H1 (cell line): ENCODE data around the gene NPL. TPM values are rescaled to one million over a fixed set of nuclear protein-coding genes. Genes with fewer than 3 reads are reported as not detected.

Experiments used
- CTCF ChIA-PET: fragments of 300-600 bp; sonication (Branson Sonifier 250); formaldehyde crosslinking; loops from one replicate; lab custom pipeline; 2021; ENCODE audit not compliant: partially characterized antibody; lab: Charles Lee
- POLR2A ChIA-PET: fragments of 300-600 bp; sonication (Branson Sonifier 250); formaldehyde crosslinking; loops from one replicate; lab custom pipeline; 2021; ENCODE audit warnings: inconsistent platforms; ENCODE audit not compliant: partially characterized antibody; lab: Charles Lee
- DNase-seq, 2 experiments: peaks; one replicate each; pipeline versions ENCODE4 v3.0.0 to v3.0.0-alpha.2; 2010 to 2022; ENCODE audit warnings: low spot score in 2 of 2, low read depth in 1 of 2, mixed read lengths in 1 of 2
- FAIRE-seq: peaks from 2 replicates; lab custom pipeline; 2011; peaks lifted over from hg19 to GRCh38; lab: Jason Lieb, UNC
- H2AFZ ChIP-seq: 2 replicates; pipeline ENCODE4 v1.8.1; 2012; ENCODE audit warnings: low read length, inconsistent platforms
- H2AK5ac ChIP-seq: 2 replicates; pipeline ENCODE4 v1.6.1; 2013; ENCODE audit warnings: low read depth, low read length
- H2BK120ac ChIP-seq: replicated peaks from 2 replicates; pipeline ENCODE3; 2013; ENCODE audit warnings: low read depth, low read length, inconsistent platforms
- H2BK12ac ChIP-seq: 2 replicates; pipeline ENCODE4 v1.6.1; 2013; ENCODE audit warnings: low read depth, low read length
- H2BK15ac ChIP-seq: 2 replicates; pipeline ENCODE4 v1.6.1; 2013; ENCODE audit warnings: low read length
- H2BK20ac ChIP-seq: 2 replicates; pipeline ENCODE4 v1.6.1; 2013; ENCODE audit warnings: low read length
- H2BK5ac ChIP-seq: 2 replicates; pipeline ENCODE4 v1.6.1; 2013; ENCODE audit warnings: low read depth, low read length
- H3K14ac ChIP-seq: 2 replicates; pipeline ENCODE4 v1.6.1; 2013; ENCODE audit warnings: inconsistent platforms; ENCODE audit not compliant: insufficient read length
- H3K18ac ChIP-seq: 2 replicates; pipeline ENCODE4 v1.6.1; 2013; ENCODE audit warnings: low read length; ENCODE audit errors: extremely low read depth
- H3K23ac ChIP-seq: 2 replicates; pipeline ENCODE4 v1.6.1; 2013; ENCODE audit warnings: inconsistent platforms; ENCODE audit not compliant: insufficient read length
- H3K23me2 ChIP-seq: 2 replicates; pipeline ENCODE4 v1.6.1; 2013; ENCODE audit warnings: low read depth, low read length
- H3K27ac ChIP-seq: 2 replicates; pipeline ENCODE4 v1.6.1; 2011; ENCODE audit warnings: low read depth, low read length, inconsistent platforms
- H3K27me3 ChIP-seq, 4 experiments: replicated peaks in 1 of 4; 1 replicate in 1 of 4; 2 replicates in 3 of 4; pipeline versions ENCODE4 v1.6.1 to v1.8.1; 2011 to 2013; ENCODE audit warnings: low read length in 3 of 4, mild to moderate bottlenecking in 3 of 4, inconsistent platforms in 2 of 4, mixed read lengths in 2 of 4, moderate library complexity in 1 of 4; ENCODE audit not compliant: control insufficient read depth in 3 of 4, insufficient read depth in 3 of 4; ENCODE audit errors: extremely low read depth in 1 of 4
- H3K36me3 ChIP-seq, 4 experiments: 2 replicates each; pipeline versions ENCODE4 v1.6.1 to v1.8.1; 2011 to 2013; ENCODE audit warnings: mild to moderate bottlenecking in 4 of 4, low read length in 3 of 4, moderate library complexity in 2 of 4, control low read depth in 1 of 4, inconsistent platforms in 1 of 4; ENCODE audit not compliant: insufficient read depth in 4 of 4, control insufficient read depth in 2 of 4
- H3K4ac ChIP-seq: replicated peaks from 2 replicates; pipeline ENCODE3; 2013; ENCODE audit warnings: low read length, low read depth, mixed read lengths, inconsistent platforms; ENCODE audit not compliant: insufficient read length
- H3K4me1 ChIP-seq, 4 experiments: replicated peaks in 1 of 4; 1 replicate in 1 of 4; 2 replicates in 3 of 4; pipeline versions ENCODE4 v1.6.1 to v1.8.1; 2011 to 2013; ENCODE audit warnings: low read length in 3 of 4, inconsistent platforms in 2 of 4, mixed read lengths in 1 of 4; ENCODE audit not compliant: insufficient read depth in 4 of 4, control insufficient read depth in 3 of 4
- H3K4me2 ChIP-seq, 2 experiments: 2 replicates each; pipeline versions ENCODE4 v1.6.1 to v1.8.1; 2011 to 2013; ENCODE audit warnings: low read depth in 2 of 2, low read length in 2 of 2, control low read depth in 1 of 2, inconsistent platforms in 1 of 2, mild to moderate bottlenecking in 1 of 2; ENCODE audit not compliant: insufficient read depth in 1 of 2
- H3K4me3 ChIP-seq, 4 experiments: fragments of 200-600, 300-600 bp in 1 of 4; sonication (generic), shearing (Covaris generic), sonication (Bioruptor Twin) in 1 of 4; 2 replicates each; pipeline versions ENCODE4 v1.5.1 to v1.8.1; 2011 to 2016; ENCODE audit warnings: low read length in 4 of 4, low read depth in 3 of 4, control low read depth in 2 of 4, inconsistent platforms in 2 of 4, mild to moderate bottlenecking in 2 of 4, mixed read lengths in 1 of 4, moderate library complexity in 1 of 4; ENCODE audit not compliant: insufficient read depth in 2 of 4; ENCODE audit errors: extremely low read depth in 1 of 4
- H3K56ac ChIP-seq: replicated peaks from 2 replicates; pipeline ENCODE3; 2013; ENCODE audit warnings: low read depth, mild to moderate bottlenecking, mixed read lengths, low read length, inconsistent platforms; ENCODE audit not compliant: insufficient read length
- H3K79me1 ChIP-seq: 2 replicates; pipeline ENCODE4 v1.6.1; 2013; ENCODE audit warnings: low read depth, low read length, control low read depth
- H3K79me2 ChIP-seq, 2 experiments: 2 replicates each; pipeline versions ENCODE4 v1.6.1 to v1.8.1; 2012 to 2013; ENCODE audit warnings: low read length in 2 of 2, mild to moderate bottlenecking in 2 of 2, inconsistent platforms in 1 of 2; ENCODE audit not compliant: insufficient read depth in 2 of 2, control insufficient read depth in 1 of 2
- H3K9ac ChIP-seq, 4 experiments: replicated peaks in 1 of 4; 1 replicate in 1 of 4; 2 replicates in 3 of 4; pipeline versions ENCODE4 v1.6.1 to v1.8.1; 2011 to 2013; ENCODE audit warnings: low read depth in 3 of 4, low read length in 3 of 4, control low read depth in 2 of 4, mild to moderate bottlenecking in 2 of 4, moderate library complexity in 2 of 4, inconsistent platforms in 1 of 4; ENCODE audit errors: extremely low read depth in 1 of 4
- H3K9me3 ChIP-seq, 2 experiments: 2 replicates each; pipeline versions ENCODE4 v1.6.1 to v1.8.1; 2012 to 2013; ENCODE audit warnings: mild to moderate bottlenecking in 2 of 2, moderate library complexity in 2 of 2, control low read depth in 1 of 2, inconsistent platforms in 1 of 2, low read depth in 1 of 2, low read length in 1 of 2, mixed read lengths in 1 of 2; ENCODE audit not compliant: insufficient read depth in 2 of 2
- H4K20me1 ChIP-seq, 2 experiments: replicated peaks in 1 of 2; 2 replicates each; pipeline versions ENCODE3 to v1.8.1; 2011 to 2013; ENCODE audit warnings: inconsistent platforms in 2 of 2, low read length in 2 of 2, mild to moderate bottlenecking in 1 of 2; ENCODE audit not compliant: insufficient read depth in 2 of 2, control insufficient read depth in 1 of 2
- H4K5ac ChIP-seq: 2 replicates; pipeline ENCODE4 v1.6.1; 2013; ENCODE audit warnings: low read length, low read depth, mixed read lengths, inconsistent platforms; ENCODE audit not compliant: insufficient read length
- H4K8ac ChIP-seq: 2 replicates; pipeline ENCODE4 v1.8.0; 2013; ENCODE audit warnings: mild to moderate bottlenecking, moderate library complexity, low read length, inconsistent platforms; ENCODE audit not compliant: insufficient read depth; ENCODE audit errors: extremely low read depth
- H4K91ac ChIP-seq: replicated peaks from 2 replicates; pipeline ENCODE3; 2013; ENCODE audit warnings: low read length, mixed read lengths, inconsistent platforms; ENCODE audit not compliant: insufficient read length
- E2F6 ChIP-seq: IDR thresholded peaks from 2 replicates; pipeline ENCODE4 v1.6.1; 2012; ENCODE audit warnings: inconsistent platforms
- EGR1 ChIP-seq: IDR thresholded peaks from 2 replicates; pipeline ENCODE4 v1.6.1; 2011; ENCODE audit warnings: low read depth, low read length, borderline replicate concordance
- MAFK ChIP-seq: IDR thresholded peaks from 2 replicates; pipeline ENCODE4 v1.6.1; 2012; ENCODE audit warnings: low read depth, mild to moderate bottlenecking, improper control_type of control experiment, low read length
- WGBS, 2 experiments: shearing (Covaris generic) in 1 of 2; methylation state at CpG; one replicate each; pipeline versions ENCODE4 v1.1.6 to v1.1.7; 2013 to 2015; ENCODE audit warnings: low lambda C conversion rate in 2 of 2, mixed read lengths in 2 of 2, inconsistent platforms in 1 of 2, low coverage in 1 of 2, missing lambda C conversion rate in 1 of 2; ENCODE audit not compliant: insufficient replicate concordance in 2 of 2, insufficient coverage in 1 of 2, insufficient read length in 1 of 2; ENCODE audit errors: extremely low coverage in 1 of 2, missing lambda C conversion rate in 1 of 2; 5-methylcytosine and 5-hydroxymethylcytosine counted together
- polyA plus RNA-seq, 7 experiments: library from polyadenylated mRNA; depleted of rRNA in 3 of 7; stranded (reverse) in 5 of 7; unstranded in 2 of 7; fragments of >200 nt in 5 of 7; fragments of 200-250 nt in 2 of 7; gene quantifications; 1 replicate in 5 of 7; 2 replicates in 1 of 7; 4 replicates in 1 of 7; pipeline versions ENCODE4 v1.2.1 to v1.2.3, GENCODE V29; 2011 to 2013; ENCODE audit warnings: missing spikeins in 2 of 7, mixed read lengths in 2 of 7
- total RNA-seq: library from RNA; stranded (reverse); fragmentation: NEBNext Ultra II Directional; extraction: Animal tissue kit (Norgen Biotek cat#: 25700); gene quantifications from 2 replicates; pipeline ENCODE4 v1.2.1, GENCODE V29; 2021

Gene NPL
- total and polyA plus RNA-seq, 2 of the 8 experiments (the other 6 are each of a cell fraction or from before 2014, with no cell fraction given): 2.2 to 4.4 TPM

GRCh38 chr1:182765391-182765790 lies 24.2 kb upstream of the NPL start:
- ChIA-PET POLR2A (interaction anchor here (1.5 to 1.6 kb wide), 2 partner anchors 151 to 157 kb away, joined by 3 read pairs; no protein-coding TSS in a partner anchor), CTCF (interaction anchor here (0.9 to 3.8 kb wide), 3 partner anchors 9 to 17 kb away, joined by 4 to 28 read pairs (median 22); no protein-coding TSS in a partner anchor)
- WGBS, 2 experiments: 94% methylated on average over 3 of the region's 3 CpGs; no CpG with 5 or more reads in 1 of the 2 experiments
- Histone ChIP-seq H4K5ac (no peak overlapping the region), H3K4me3 (no peak overlapping the region), H3K4me2 (no peak overlapping the region), H3K9ac (no peak overlapping the region), H3K27me3 (peaks cover 0 to 1% (median 0%) of the 10 kb centered on the region in 4 experiments; a peak in 1 of 7 replicates), H3K36me3 (no peaks in the 10 kb centered on the region), H2BK120ac (no peak overlapping the region), H2AFZ (no peak overlapping the region), H3K27ac (no peak overlapping the region), H3K14ac (no peak overlapping the region), H4K91ac (no peak overlapping the region), H3K23ac (no peak overlapping the region), H3K4me1 (peaks cover 0 to 3% (median 0%) of the 10 kb centered on the region in 4 experiments; a peak in 1 of 7 replicates), H4K8ac (no peak overlapping the region), H2BK20ac (no peak overlapping the region), H2BK12ac (no peak overlapping the region), H3K4ac (no peak overlapping the region), H3K23me2 (no peaks in the 10 kb centered on the region; the same call in 1 of the 2 replicates), H3K18ac (no peak overlapping the region), H2BK15ac (no peak overlapping the region), H3K79me1 (no peaks in the 10 kb centered on the region), H4K20me1 (no peaks in the 10 kb centered on the region), H3K9me3 (peaks cover 6 to 9% of the 10 kb centered on the region in 2 experiments; a peak in 3 of 4 replicates), H2BK5ac (no peak overlapping the region), H3K79me2 (no peaks in the 10 kb centered on the region), H3K56ac (no peak overlapping the region), H2AK5ac (no peak overlapping the region)
- DNase-seq (no peak), FAIRE-seq (no peak)
- TF ChIP-seq E2F6 (no peak), EGR1 (no peak), MAFK (no peak)
